Endothelial cell (in vitro differentiated cells): ENCODE data around the gene IFFO2. TPM values are rescaled to one million over a fixed set of nuclear protein-coding genes. Genes with fewer than 3 reads are reported as not detected.
"Not testable (repeated sequence)": the region's sequence is repeated elsewhere in the genome, so short reads cannot be mapped to it uniquely, and the experiment has no call there.

Experiments
- DNase-seq: peaks from one replicate; pipeline ENCODE4 v3.0.0; 2021; ENCODE audit warnings: low spot score
- H3K27ac Mint-ChIP-seq: one replicate; pipeline ENCODE4 v1.8.0; 2021; ENCODE audit warnings: mixed read lengths, inconsistent platforms; ENCODE audit not compliant: unreplicated experiment
- H3K27me3 Mint-ChIP-seq: one replicate; pipeline ENCODE4 v1.8.0; 2021; ENCODE audit warnings: mild to moderate bottlenecking, moderate library complexity, mixed read lengths, inconsistent platforms; ENCODE audit not compliant: unreplicated experiment
- H3K36me3 Mint-ChIP-seq: one replicate; pipeline ENCODE4 v1.8.0; 2021; ENCODE audit warnings: mild to moderate bottlenecking, low read depth, mixed read lengths, inconsistent platforms; ENCODE audit not compliant: unreplicated experiment
- H3K4me1 Mint-ChIP-seq: one replicate; pipeline ENCODE4 v1.8.0; 2021; ENCODE audit warnings: mild to moderate bottlenecking, mixed read lengths, inconsistent platforms; ENCODE audit not compliant: unreplicated experiment
- H3K4me3 Mint-ChIP-seq: one replicate; pipeline ENCODE4 v1.8.0; 2021; ENCODE audit warnings: mild to moderate bottlenecking, mixed read lengths, inconsistent platforms; ENCODE audit not compliant: unreplicated experiment
- H3K9me3 Mint-ChIP-seq: one replicate; pipeline ENCODE4 v1.8.0; 2021; ENCODE audit warnings: mixed read lengths, inconsistent platforms; ENCODE audit not compliant: unreplicated experiment
- total RNA-seq: library from RNA; stranded (reverse); fragmentation: NEBNext Ultra II Directional; extraction: Animal tissue kit (Norgen Biotek cat#: 25700); gene quantifications from one replicate; pipeline ENCODE4 v1.2.1, GENCODE V29; 2021; ENCODE audit not compliant: unreplicated experiment
- TF ChIP-seq, protein P1 (sequence below): fragments of 200-600 bp; sonication (generic); IDR thresholded peaks from one replicate; pipeline ENCODE4 v1.5.0; 2021; ENCODE audit warnings: antibody characterized with exemption; ENCODE audit not compliant: unreplicated experiment

Gene IFFO2
- total RNA-seq, 1 donor from 2014 or later, result 16.7 TPM

DNA sequence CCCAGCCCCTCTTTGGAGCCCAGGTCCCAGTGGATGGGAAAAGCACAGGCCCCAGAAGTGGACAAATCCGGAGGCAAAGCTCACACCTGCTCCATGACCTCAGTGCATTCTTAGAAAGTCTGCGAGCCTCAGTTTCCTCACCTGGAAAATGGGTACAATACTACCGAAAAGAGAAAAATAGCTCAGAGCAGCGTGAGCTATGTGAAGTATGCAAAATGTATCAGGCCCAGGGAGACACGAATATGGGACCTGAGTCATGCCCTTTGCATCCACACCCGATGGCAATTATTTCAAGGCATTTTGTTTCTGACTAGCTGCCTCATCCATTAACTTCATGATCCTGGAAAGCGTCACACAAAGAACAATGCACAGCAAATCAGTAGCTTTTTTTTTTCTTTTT lies 63.4 kb downstream of the IFFO2 start:
- no peaks in the 10 kb centered on the region for H3K9me3 Mint-ChIP-seq
- no peak for DNase-seq
- H3K4me1 Mint-ChIP-seq, result no peaks in the 10 kb centered on the region
- H3K36me3 Mint-ChIP-seq, result no peaks in the 10 kb centered on the region
- TF ChIP-seq, protein P1, sequence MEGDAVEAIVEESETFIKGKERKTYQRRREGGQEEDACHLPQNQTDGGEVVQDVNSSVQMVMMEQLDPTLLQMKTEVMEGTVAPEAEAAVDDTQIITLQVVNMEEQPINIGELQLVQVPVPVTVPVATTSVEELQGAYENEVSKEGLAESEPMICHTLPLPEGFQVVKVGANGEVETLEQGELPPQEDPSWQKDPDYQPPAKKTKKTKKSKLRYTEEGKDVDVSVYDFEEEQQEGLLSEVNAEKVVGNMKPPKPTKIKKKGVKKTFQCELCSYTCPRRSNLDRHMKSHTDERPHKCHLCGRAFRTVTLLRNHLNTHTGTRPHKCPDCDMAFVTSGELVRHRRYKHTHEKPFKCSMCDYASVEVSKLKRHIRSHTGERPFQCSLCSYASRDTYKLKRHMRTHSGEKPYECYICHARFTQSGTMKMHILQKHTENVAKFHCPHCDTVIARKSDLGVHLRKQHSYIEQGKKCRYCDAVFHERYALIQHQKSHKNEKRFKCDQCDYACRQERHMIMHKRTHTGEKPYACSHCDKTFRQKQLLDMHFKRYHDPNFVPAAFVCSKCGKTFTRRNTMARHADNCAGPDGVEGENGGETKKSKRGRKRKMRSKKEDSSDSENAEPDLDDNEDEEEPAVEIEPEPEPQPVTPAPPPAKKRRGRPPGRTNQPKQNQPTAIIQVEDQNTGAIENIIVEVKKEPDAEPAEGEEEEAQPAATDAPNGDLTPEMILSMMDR, result no peak
- H3K27me3 Mint-ChIP-seq, result peaks cover 5% of the 10 kb centered on the region
- no peak overlapping the region for H3K27ac Mint-ChIP-seq
- H3K4me3 Mint-ChIP-seq, result no peak overlapping the region

DNA sequence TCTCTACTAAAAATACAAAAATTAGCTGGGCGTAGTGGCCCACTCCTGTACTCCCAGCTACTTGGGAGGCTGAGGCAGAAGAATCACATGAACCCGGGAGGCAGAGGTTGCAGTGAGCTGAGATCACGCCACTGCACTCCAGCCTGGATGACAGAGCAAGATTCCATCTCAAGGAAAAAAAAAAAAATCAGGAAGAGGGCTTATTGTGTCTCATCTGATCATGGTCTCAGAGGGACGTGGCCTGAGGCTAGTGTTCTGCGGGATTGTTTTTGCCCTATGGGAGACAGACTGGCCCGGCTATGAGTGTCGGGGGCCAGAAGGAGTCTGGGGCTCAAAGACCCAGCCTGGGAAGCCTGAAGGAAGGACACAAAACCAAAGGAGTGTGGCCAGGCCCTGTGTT lies 64.6 kb downstream of the IFFO2 start:
- H3K4me1 Mint-ChIP-seq, H3K27me3 Mint-ChIP-seq, H3K27ac Mint-ChIP-seq, H3K4me3 Mint-ChIP-seq, H3K36me3 Mint-ChIP-seq, H3K9me3 Mint-ChIP-seq, DNase-seq: not testable (repeated sequence)

DNA sequence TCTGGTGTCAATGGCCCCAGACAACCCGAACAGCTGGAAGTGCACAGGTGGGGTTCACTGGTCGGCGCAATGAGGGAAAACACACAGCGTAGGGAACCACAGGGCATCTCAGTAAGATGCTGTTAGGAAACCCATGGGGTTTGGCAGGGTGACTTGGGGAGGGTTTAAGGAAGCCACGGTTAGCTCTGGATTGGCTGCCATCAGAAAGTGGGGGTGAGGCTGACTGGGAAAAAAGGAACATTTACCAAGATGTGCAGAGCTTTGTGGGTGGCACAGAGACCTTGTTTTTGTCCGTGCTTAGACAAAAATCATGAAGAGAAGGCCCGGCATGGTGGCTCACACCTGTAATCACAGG lies 65.1 kb downstream of the IFFO2 start:
- Mint-ChIP-seq H3K9me3 (no peaks in the 10 kb centered on the region), H3K27ac (no peak overlapping the region), H3K4me1 (no peaks in the 10 kb centered on the region), H3K27me3 (peaks cover 10% of the 10 kb centered on the region), H3K4me3 (peak overlapping the region; percentile 42), H3K36me3 (peaks cover 6% of the 10 kb centered on the region)
- TF ChIP-seq, protein P1, result no peak
- no peak for DNase-seq

DNA sequence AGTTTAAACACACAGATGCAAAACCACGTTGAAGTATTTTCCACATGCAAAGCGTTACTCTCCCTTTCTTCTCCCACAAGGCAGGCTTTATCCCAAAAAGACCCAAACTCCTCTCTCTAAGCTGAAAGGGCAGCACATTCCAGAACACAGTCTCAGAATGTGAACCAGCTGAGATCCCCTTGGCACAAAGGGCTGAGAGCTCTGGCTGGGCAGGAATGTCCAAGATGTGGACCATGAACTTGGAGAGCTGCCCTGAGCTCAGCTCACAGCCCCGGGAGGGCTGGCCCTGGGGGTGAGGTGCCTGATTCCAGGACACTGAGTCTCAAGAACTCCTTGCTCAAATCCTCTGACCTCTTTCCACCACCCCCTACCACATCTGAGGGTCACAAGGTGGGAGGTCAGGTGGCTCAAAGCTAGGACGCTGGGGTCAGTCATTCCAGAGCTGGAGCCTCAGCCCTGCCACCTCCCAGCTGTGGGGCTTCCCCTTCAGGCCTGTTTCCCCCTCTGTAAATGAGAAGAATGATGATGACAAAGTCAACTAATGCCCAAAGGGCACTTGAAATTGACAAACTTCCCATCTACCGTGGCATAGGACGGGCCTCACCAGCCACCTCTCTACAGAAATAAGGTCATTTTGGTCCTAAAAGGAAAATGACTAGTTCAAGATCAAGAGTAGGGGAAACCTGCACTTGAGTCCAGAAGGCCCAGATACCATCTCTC lies 65.6 kb downstream of the IFFO2 start:
- H3K4me3 Mint-ChIP-seq, result peak overlapping the region; percentile 42
- TF ChIP-seq, protein P1, result no peak
- H3K4me1 Mint-ChIP-seq, result no peaks in the 10 kb centered on the region
- H3K36me3 Mint-ChIP-seq, result peaks cover 6% of the 10 kb centered on the region
- no peaks in the 10 kb centered on the region for H3K9me3 Mint-ChIP-seq
- DNase-seq, result no peak
- H3K27ac Mint-ChIP-seq, result no peak overlapping the region
- peaks cover 10% of the 10 kb centered on the region for H3K27me3 Mint-ChIP-seq

DNA sequence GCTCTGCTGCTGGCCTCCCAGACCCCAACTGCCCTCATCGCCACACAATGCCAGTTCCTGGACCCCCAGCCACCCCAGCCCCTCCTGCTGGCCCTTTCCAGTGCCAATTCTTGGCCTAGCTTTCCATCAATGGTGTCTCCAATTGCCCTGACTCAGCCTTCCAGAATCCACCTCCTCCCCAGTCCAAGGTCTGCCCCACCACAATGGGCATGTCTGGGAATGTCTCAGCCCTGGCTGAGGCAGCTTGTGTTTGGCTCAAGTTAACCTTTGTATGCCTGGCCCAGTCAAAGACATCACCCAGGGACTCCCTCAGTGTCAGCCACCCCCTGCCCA lies 70.5 kb downstream of the IFFO2 start:
- H3K9me3 Mint-ChIP-seq, result no peaks in the 10 kb centered on the region
- H3K4me1 Mint-ChIP-seq, result no peaks in the 10 kb centered on the region
- TF ChIP-seq, protein P1, result no peak
- peaks cover 13% of the 10 kb centered on the region for H3K36me3 Mint-ChIP-seq
- H3K27me3 Mint-ChIP-seq, result peaks cover 10% of the 10 kb centered on the region
- no peak overlapping the region for H3K4me3 Mint-ChIP-seq
- no peak for DNase-seq
- H3K27ac Mint-ChIP-seq, result no peak overlapping the region
